GM10248 (cell line): ENCODE data around the gene TMEM145.

ENCODE experiments used
- CTCF ChIA-PET: fragments of 300-600 bp; sonication (Branson Sonifier 250); formaldehyde crosslinking; extraction: SDS; loops from one replicate; lab custom pipeline; 2021; ENCODE audit warnings: antibody characterized with exemption; lab: Yijun Ruan, JAX
- POLR2A ChIA-PET: fragments of 350-650 bp; sonication (Branson Sonifier 250); formaldehyde crosslinking; extraction: SDS; loops from one replicate; lab custom pipeline; 2020; ENCODE audit warnings: antibody characterized with exemption; lab: Yijun Ruan, JAX
- DNase-seq: peaks from one replicate; pipeline ENCODE4 v3.0.0; 2012; ENCODE audit errors: extremely low spot score
- TF ChIP-seq, protein P1 (sequence below): IDR thresholded peaks from 2 replicates; pipeline ENCODE4 v1.5.1; 2012; ENCODE audit warnings: mild to moderate bottlenecking, low read depth; ENCODE audit errors: extremely low read depth, missing control alignments, control extremely low read depth

The TMEM145 gene

DNA sequence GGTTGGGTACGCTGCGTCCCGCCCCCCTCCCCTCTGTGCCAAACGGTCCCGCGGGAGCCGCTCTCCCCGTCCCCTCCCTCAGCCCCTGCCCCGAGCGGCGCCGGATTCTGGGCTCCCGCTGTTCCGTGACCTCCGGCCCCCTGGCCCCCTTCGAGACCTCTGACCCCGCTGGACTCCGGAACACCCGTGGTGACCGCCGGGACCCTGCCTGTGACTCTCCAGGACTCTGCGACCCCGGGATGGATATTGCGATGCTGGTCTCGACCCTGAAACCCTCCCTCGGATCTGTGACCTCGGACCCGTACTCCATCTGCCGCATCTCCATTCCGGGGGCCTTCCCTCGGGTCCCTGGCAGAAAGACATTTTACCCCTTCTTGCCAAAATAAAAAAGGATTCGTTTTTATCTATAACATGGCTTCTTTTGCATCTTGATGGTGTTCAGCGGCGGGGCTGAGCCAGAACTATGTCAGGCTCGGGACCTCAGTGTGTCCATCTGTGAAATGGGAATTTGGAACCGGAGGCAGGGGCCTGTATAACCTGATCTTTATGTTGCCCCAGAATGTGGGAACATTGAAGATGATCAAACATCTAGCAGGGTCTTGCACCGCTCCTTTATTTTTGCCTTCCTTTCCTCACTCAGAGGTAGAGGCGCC lies 11.7 kb downstream of the TMEM145 start:
- TF ChIP-seq, protein P1, sequence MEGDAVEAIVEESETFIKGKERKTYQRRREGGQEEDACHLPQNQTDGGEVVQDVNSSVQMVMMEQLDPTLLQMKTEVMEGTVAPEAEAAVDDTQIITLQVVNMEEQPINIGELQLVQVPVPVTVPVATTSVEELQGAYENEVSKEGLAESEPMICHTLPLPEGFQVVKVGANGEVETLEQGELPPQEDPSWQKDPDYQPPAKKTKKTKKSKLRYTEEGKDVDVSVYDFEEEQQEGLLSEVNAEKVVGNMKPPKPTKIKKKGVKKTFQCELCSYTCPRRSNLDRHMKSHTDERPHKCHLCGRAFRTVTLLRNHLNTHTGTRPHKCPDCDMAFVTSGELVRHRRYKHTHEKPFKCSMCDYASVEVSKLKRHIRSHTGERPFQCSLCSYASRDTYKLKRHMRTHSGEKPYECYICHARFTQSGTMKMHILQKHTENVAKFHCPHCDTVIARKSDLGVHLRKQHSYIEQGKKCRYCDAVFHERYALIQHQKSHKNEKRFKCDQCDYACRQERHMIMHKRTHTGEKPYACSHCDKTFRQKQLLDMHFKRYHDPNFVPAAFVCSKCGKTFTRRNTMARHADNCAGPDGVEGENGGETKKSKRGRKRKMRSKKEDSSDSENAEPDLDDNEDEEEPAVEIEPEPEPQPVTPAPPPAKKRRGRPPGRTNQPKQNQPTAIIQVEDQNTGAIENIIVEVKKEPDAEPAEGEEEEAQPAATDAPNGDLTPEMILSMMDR, result no peak
- DNase-seq, result no peak
- POLR2A ChIA-PET, result no interaction called here
- CTCF ChIA-PET, result no interaction called here

DNA sequence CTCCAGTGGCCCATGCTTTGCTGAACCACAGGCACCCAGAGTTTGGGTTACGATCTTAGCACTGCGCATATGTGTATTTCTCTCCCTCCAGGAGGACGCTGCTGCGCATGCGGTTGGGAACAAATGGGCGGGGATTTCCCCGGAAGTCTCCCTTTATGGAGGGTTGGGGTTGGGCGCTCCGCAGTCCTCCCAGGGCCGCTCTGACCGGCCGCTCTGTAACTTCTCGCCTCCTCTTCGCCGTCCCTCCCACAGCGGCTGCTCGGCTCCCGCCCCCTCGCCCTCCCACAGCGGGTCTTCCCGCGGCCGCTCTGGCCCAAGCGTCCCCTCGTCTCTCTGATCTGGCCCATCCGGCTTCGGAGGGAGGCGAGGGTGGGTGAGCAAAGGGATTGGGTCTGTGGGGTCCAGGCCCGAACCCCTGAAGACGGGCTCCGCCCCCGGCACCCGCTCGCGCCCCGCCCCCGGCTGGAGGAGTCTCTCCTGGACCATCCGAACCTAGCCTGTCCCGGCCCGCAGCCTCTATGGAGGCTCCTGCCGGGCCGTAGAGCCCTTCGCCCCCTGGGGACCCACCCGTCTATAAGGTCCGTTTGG lies 12.3 kb downstream of the TMEM145 start, which contains the start of gene MEGF8:
MEGF8 (plus strand) TSS at position 328 of the 588 bp plus-strand sequence. CDS start 609 bp downstream, outside the sequence.
- ChIA-PET POLR2A (no interaction called here), CTCF (no interaction called here)
- DNase-seq, result peak; percentile 98
- TF ChIP-seq, protein P1, result peak; percentile 92

DNA sequence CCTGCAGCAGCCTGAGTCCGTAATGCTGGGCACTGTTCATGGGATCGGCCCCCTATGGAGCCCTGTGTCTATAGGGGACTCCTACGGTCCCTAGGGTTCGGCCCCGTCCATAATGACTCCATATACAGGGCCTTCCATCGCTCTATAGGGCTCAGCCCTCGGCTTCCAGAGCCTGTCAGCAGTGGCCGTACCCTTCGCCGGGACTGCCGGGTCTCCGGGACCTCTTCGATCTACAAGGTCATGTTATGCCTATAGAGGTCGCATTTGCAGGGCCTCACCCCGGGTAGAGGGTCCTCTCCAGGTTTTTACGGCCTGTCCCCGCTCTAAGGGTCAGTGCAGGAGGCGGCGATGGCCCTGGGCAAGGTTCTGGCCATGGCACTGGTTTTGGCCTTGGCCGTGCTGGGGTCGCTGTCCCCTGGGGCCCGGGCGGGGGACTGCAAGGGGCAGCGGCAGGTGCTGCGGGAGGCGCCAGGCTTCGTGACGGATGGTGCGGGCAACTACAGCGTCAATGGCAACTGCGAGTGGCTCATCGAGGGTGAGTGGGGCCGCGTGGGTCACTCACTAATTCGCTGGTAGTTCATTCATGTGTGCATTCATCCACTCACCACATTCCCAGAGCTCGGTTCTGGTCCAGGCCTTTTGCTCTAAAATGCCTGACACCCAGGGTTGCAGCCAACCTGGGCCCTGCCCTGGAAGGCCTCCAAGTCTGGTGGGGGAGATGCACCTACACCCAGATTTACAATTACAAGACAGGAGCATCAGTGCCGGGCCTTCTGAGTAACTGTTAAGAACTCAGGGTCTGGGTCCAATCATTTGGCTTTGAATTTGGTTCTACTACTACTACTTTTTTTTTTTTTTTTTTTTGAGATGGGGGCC lies 13.0 kb downstream of the TMEM145 start:
- peak; percentile 63 for DNase-seq
- POLR2A ChIA-PET, result no interaction called here

DNA sequence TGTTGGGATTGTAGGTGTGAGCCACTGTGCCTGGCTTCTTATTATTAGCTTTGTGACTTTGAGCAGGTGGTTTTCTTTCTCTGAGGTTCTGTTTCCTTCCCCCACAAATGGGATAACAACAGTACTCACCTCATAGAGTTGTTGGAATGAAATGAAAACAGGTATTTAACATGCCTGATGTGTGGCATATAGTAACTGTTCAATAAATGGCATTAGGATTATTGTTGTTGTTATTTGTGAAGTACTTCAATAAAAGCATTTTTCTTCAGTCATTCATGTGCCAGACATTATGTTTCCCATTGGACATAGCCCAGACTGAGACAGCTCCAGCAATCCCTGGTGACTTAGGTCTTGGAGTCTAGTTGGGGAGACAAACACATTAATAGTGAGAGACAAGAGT lies 13.9 kb downstream of the TMEM145 start:
- POLR2A ChIA-PET, result no interaction called here
- DNase-seq, result no peak
- CTCF ChIA-PET, result interaction anchor here (1.2 kb wide), 1 partner anchor 11 kb away, joined by 3 read pairs; no protein-coding TSS in a partner anchor
- TF ChIP-seq, protein P1, result no peak

More for the DNA sequence above, 13.0 kb downstream of the TMEM145 start:
- TF ChIP-seq, protein P1, result peak; percentile 3
- CTCF ChIA-PET, result no interaction called here

DNA sequence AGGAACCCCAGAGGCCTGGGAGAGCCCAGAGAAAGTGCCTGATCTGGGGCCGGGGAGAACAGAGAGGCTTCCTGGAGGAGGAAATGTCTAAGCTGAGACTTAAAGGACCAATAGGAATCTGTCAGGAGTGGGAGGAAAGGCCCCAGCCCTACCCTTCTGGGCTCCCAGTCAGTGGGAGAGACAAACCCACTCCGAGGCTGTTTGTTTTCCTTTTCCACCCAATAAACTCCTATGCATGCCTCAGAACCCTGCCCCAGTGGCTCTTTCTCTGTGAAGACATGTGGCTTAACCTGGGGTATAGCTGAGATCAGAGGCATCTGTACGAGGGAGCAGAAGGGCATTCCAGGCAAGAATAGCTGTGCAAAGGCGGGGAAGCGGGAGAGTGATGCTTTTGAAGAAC lies 14.3 kb downstream of the TMEM145 start:
- POLR2A ChIA-PET, result no interaction called here
- TF ChIP-seq, protein P1, result no peak
- DNase-seq, result no peak
- CTCF ChIA-PET, result interaction anchor here (1.2 kb wide), 1 partner anchor 10 kb away, joined by 3 read pairs; no protein-coding TSS in a partner anchor

DNA sequence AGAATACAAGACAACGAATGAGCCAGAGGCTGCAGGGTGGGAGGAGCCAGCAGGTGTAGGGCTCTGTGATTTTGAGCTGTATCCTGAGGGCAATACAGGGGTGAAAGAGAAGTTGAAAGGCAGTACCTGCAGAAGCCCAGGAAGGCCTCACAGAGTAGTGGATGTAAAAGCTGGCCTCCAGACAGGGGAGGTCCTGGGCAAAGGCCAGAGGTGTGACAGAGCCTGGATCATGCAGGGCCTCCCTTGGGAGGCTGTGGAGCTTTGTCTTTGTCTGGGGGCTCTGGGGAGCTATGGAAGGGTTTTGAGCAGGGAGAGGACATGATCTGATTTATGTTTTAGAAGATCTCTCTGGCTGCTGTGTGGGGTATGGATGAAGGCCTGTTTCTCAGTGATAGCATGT lies 15.0 kb downstream of the TMEM145 start:
- ChIA-PET CTCF (no interaction called here), POLR2A (no interaction called here)
- TF ChIP-seq, protein P1, result no peak
- no peak for DNase-seq
